ENCODE results near the gene ECI1.

The ECI1 gene

GRCh38 chr16:2233046-2233775, 18.2 kb downstream of the ECI1 start:
- DNase-seq (ENCODE audit: low spot score) = no peak

GRCh38 chr16:2232094-2232990, 19.0 kb downstream of the ECI1 start:
- no peak for DNase-seq (ENCODE audit: low spot score)

GRCh38 chr16:2231016-2231931, 20.1 kb downstream of the ECI1 start:
- no peak for DNase-seq (ENCODE audit: low spot score)

- DNase-seq (ENCODE audit: low spot score) = no peak
These were observed 21.0 kb downstream of the ECI1 start for GRCh38 chr16:2230376-2230775.

- DNase-seq (ENCODE audit: low spot score) = no peak
These were observed 21.6 kb downstream of the ECI1 start for GRCh38 chr16:2229632-2230250.

- DNase-seq (ENCODE audit: low spot score) = no peak
These were observed 22.3 kb downstream of the ECI1 start for GRCh38 chr16:2229091-2229490.

- no peak for DNase-seq (ENCODE audit: low spot score)
These were observed 23.1 kb downstream of the ECI1 start for GRCh38 chr16:2228161-2228824.

- DNase-seq (ENCODE audit: low spot score) = no peak
These were observed 24.5 kb downstream of the ECI1 start for GRCh38 chr16:2226918-2227317.

GRCh38 chr16:2226245-2226793, 25.1 kb downstream of the ECI1 start:
- no peak for DNase-seq (ENCODE audit: low spot score)

GRCh38 chr16:2223942-2224486, 27.4 kb downstream of the ECI1 start:
- DNase-seq (ENCODE audit: low spot score) = no peak

- DNase-seq (ENCODE audit: low spot score) = peak; percentile 100
These were observed 28.0 kb downstream of the ECI1 start, which contains the start of gene E4F1 for GRCh38 chr16:2223221-2223941. Gene E4F1 (plus strand): TSS chr16:2223591. CDS start chr16:2223614, 23 bp downstream.

GRCh38 chr16:2216330-2216729, 35.1 kb downstream of the ECI1 start:
- no peak for DNase-seq (ENCODE audit: low spot score)

GRCh38 chr16:2214719-2214968, 36.7 kb downstream of the ECI1 start, which contains the start of gene PGP:
Gene PGP (minus strand): TSS chr16:2214840. CDS start chr16:2214777, 63 bp downstream.
- no peak for DNase-seq (ENCODE audit: low spot score)

- no peak for DNase-seq (ENCODE audit: low spot score)
These were observed 37.3 kb downstream of the ECI1 start for GRCh38 chr16:2213817-2214718.

GRCh38 chr16:2212362-2213324, 38.7 kb downstream of the ECI1 start:
- DNase-seq (ENCODE audit: low spot score) = no peak

GRCh38 chr16:2211923-2212347, 39.5 kb downstream of the ECI1 start:
- DNase-seq (ENCODE audit: low spot score) = no peak

Measured in ecto neural progenitor cell (in vitro differentiated cells).